Endothelial cell of umbilical vein (primary cell): ENCODE measurements around the gene CNTN1. TPM values are rescaled to one million over a fixed set of nuclear protein-coding genes. Genes with fewer than 3 reads are reported as not detected.

Experiments
- BruUV-seq: library from RNA; stranded (reverse); fragments of 400-500 nt; replicated peaks from 2 replicates; lab custom pipeline; 2021; lab: Mats Ljungman, UMichigan
- CTCF ChIA-PET: fragments of 300-600, 350-600 bp; sonication (Branson Sonifier 250); formaldehyde crosslinking; loops from one replicate; lab custom pipeline; 2021; ENCODE audit warnings: antibody characterized with exemption, inconsistent platforms; lab: Charles Lee
- POLR2A ChIA-PET: fragments of 300-600, 350-600 bp; sonication (Branson Sonifier 250); formaldehyde crosslinking; loops from one replicate; lab custom pipeline; 2021; ENCODE audit warnings: antibody characterized with exemption, inconsistent platforms; lab: Charles Lee
- DNase-seq: peaks from one replicate; pipeline ENCODE4 v3.0.0-alpha.2; 2011; ENCODE audit warnings: low read depth, low spot score
- FAIRE-seq: peaks from 2 replicates; lab custom pipeline; 2011; peaks lifted over from hg19 to GRCh38; lab: Jason Lieb, UNC
- H2AFZ ChIP-seq: 2 replicates; pipeline ENCODE4 v1.6.0; 2012; ENCODE audit warnings: low read depth, low read length, control low read depth, inconsistent platforms
- H3K27ac ChIP-seq: 2 replicates; pipeline ENCODE4 v1.5.1; 2011; ENCODE audit warnings: low read depth, mild to moderate bottlenecking, control low read depth, low read length, moderate library complexity; ENCODE audit not compliant: insufficient read depth
- H3K27me3 ChIP-seq, 2 experiments: 2 replicates each; pipeline versions ENCODE4 v1.6.0 to v1.6.1; 2011; ENCODE audit warnings: low read length in 2 of 2, mixed read lengths in 1 of 2; ENCODE audit not compliant: control insufficient read depth in 2 of 2, insufficient read depth in 2 of 2
- H3K36me3 ChIP-seq, 2 experiments: 2 replicates in 1 of 2; 3 replicates in 1 of 2; pipeline ENCODE4 v1.5.1; 2011; ENCODE audit warnings: low read length in 2 of 2, mild to moderate bottlenecking in 1 of 2, moderate library complexity in 1 of 2; ENCODE audit not compliant: control insufficient read depth in 2 of 2, insufficient read depth in 2 of 2; ENCODE audit errors: extremely low read depth in 1 of 2
- H3K4me1 ChIP-seq: 3 replicates; pipeline ENCODE4 v1.5.1; 2011; ENCODE audit warnings: mild to moderate bottlenecking, low read length; ENCODE audit not compliant: control insufficient read depth, insufficient read depth; ENCODE audit errors: extremely low read depth
- H3K4me2 ChIP-seq: 2 replicates; pipeline ENCODE4 v1.6.1; 2011; ENCODE audit warnings: low read length, control low read depth, mixed read lengths; ENCODE audit not compliant: insufficient read depth
- H3K4me3 ChIP-seq, 3 experiments: fragments of 200-600 bp in 1 of 3; sonication (generic), shearing (Covaris generic) in 1 of 3; replicated peaks in 1 of 3; 2 replicates each; pipeline ENCODE4 v1.5.1; 2011 to 2016; ENCODE audit warnings: control low read depth in 3 of 3, low read length in 3 of 3, mild to moderate bottlenecking in 2 of 3, inconsistent platforms in 1 of 3, low read depth in 1 of 3, moderate library complexity in 1 of 3; ENCODE audit not compliant: insufficient read depth in 1 of 3
- H3K79me2 ChIP-seq: 2 replicates; pipeline ENCODE4 v1.6.0; 2012; ENCODE audit warnings: low read length, inconsistent platforms; ENCODE audit not compliant: control insufficient read depth, insufficient read depth
- H3K9ac ChIP-seq: replicated peaks from 2 replicates; pipeline ENCODE3; 2011; ENCODE audit warnings: low read length, control low read depth; ENCODE audit not compliant: insufficient read depth; ENCODE audit errors: extremely low read depth
- H3K9me1 ChIP-seq: replicated peaks from 3 replicates; pipeline ENCODE4 v1.6.0; 2011; ENCODE audit warnings: mild to moderate bottlenecking, low read length; ENCODE audit not compliant: control insufficient read depth, insufficient read depth; ENCODE audit errors: extremely low read depth
- H3K9me3 ChIP-seq: replicated peaks from 2 replicates; pipeline ENCODE4 v1.5.1; 2012; ENCODE audit warnings: low read length, inconsistent platforms; ENCODE audit not compliant: control insufficient read depth, insufficient read depth
- H4K20me1 ChIP-seq: replicated peaks from 2 replicates; pipeline ENCODE3; 2011; ENCODE audit warnings: mild to moderate bottlenecking, low read length; ENCODE audit not compliant: control insufficient read depth, insufficient read depth; ENCODE audit errors: extremely low read depth
- CTCF ChIP-seq, 2 donors: IDR thresholded peaks; 1 replicate in 1 of 2; 2 replicates in 1 of 2; pipeline ENCODE4 v1.5.1; 2011; ENCODE audit warnings: low read length in 2 of 2, mild to moderate bottlenecking in 2 of 2, moderate library complexity in 2 of 2, control low read depth in 1 of 2, inconsistent platforms in 1 of 2, low read depth in 1 of 2; ENCODE audit not compliant: insufficient read depth in 1 of 2; ENCODE audit errors: extremely low read depth in 1 of 2
- EZH2 ChIP-seq: IDR thresholded peaks from 2 replicates; pipeline ENCODE4 v1.6.1; 2012; ENCODE audit warnings: borderline replicate concordance, low read depth, mild to moderate bottlenecking, moderate library complexity, low read length, inconsistent platforms; ENCODE audit not compliant: severe bottlenecking
- FOS ChIP-seq: IDR thresholded peaks from 2 replicates; pipeline ENCODE4 v1.6.1; 2011; ENCODE audit warnings: mild to moderate bottlenecking, low read length, moderate library complexity, borderline replicate concordance; ENCODE audit not compliant: insufficient read depth
- GATA2 ChIP-seq: IDR thresholded peaks from 2 replicates; pipeline ENCODE4 v1.7.0; 2011; ENCODE audit warnings: low read depth, mild to moderate bottlenecking, moderate library complexity, mixed read lengths, low read length; ENCODE audit not compliant: insufficient read length, insufficient read depth
- JUN ChIP-seq: IDR thresholded peaks from 2 replicates; pipeline ENCODE4 v1.6.1; 2011; ENCODE audit warnings: borderline replicate concordance, low read depth; ENCODE audit not compliant: insufficient read length, insufficient read depth
- MAX ChIP-seq: IDR thresholded peaks from 2 replicates; pipeline ENCODE4 v1.6.1; 2011; ENCODE audit not compliant: insufficient read depth, insufficient read length
- MYC ChIP-seq: IDR thresholded peaks from one replicate; pipeline ENCODE4 v1.6.1; 2011; ENCODE audit warnings: mild to moderate bottlenecking, low read depth, low read length
- POLR2A ChIP-seq: IDR thresholded peaks from 2 replicates; pipeline ENCODE4 v1.6.1; 2012; ENCODE audit warnings: low read depth, mild to moderate bottlenecking, control low read depth, low read length
- POLR2AphosphoS5 ChIP-seq: IDR thresholded peaks from 2 replicates; pipeline ENCODE4 v1.6.1; 2012; ENCODE audit warnings: low read depth, mild to moderate bottlenecking, control low read depth, low read length, moderate library complexity; ENCODE audit not compliant: insufficient read depth
- dilution Hi-C: fragments of 300-500 bp; cut with MboI; formaldehyde crosslinking; loops from one replicate; pipeline ENCODE4 v1.15.0; 2019; ENCODE audit warnings: low sequenced_read_pairs; ENCODE audit not compliant: extremely low pct_ligation_motif_present
- intact Hi-C: fragments of 100-400 bp; cut with micrococcal nuclease; formaldehyde crosslinking; loops from one replicate; pipeline ENCODE4 v1.10.0; 2022
- polyA plus RNA-seq, 4 experiments: library from polyadenylated mRNA; depleted of rRNA in 3 of 4; stranded (reverse) in 3 of 4; unstranded in 1 of 4; fragments of >200 nt; gene quantifications; 2 replicates each; pipeline versions ENCODE4 v1.2.1 to v1.2.3, GENCODE V29; 2011 to 2012; ENCODE audit warnings: missing spikeins in 1 of 4
- total RNA-seq: library from RNA; stranded (reverse); gene quantifications from 2 replicates; pipeline ENCODE4 v1.2.3, GENCODE V29; 2021

Gene CNTN1
- total and polyA plus RNA-seq, 2 donors (not counting 3 experiments of a cell fraction or from before 2014, with no cell fraction given), result 0.07 TPM; not detected in 1

- H3K9ac ChIP-seq, result no peak overlapping the region
- H4K20me1 ChIP-seq, result no peaks in the 10 kb centered on the region
- H3K4me1 ChIP-seq, result no peaks in the 10 kb centered on the region
- no peaks in the 10 kb centered on the region for H3K79me2 ChIP-seq
- no peaks in the 10 kb centered on the region for H3K36me3 ChIP-seq
- no peak overlapping the region for H3K27ac ChIP-seq
- H3K9me1 ChIP-seq, result no peaks in the 10 kb centered on the region
- no peak for FAIRE-seq
- dilution Hi-C loops, result no loop called here
- no peaks in the 10 kb centered on the region for H3K27me3 ChIP-seq
- TF ChIP-seq JUN, result no peak
- TF ChIP-seq GATA2, result no peak
- TF ChIP-seq EZH2, result no peak
- TF ChIP-seq POLR2AphosphoS5, result no peak
- no peak for TF ChIP-seq FOS
- no peak for TF ChIP-seq MYC
- no peak for TF ChIP-seq POLR2A
- no peak for TF ChIP-seq MAX
- no peak for TF ChIP-seq CTCF (IDR thresholded peaks at IDR 0.05; ENCODE audit: extremely low read depth in 1 of 2, insufficient read depth in 1 of 2, low read depth in 1 of 2, low read length in 2 of 2)
- CTCF ChIA-PET, result interaction anchor here (0.9 kb wide), 1 partner anchor 90 kb away, joined by 3 read pairs; no protein-coding TSS in a partner anchor
- BruUV-seq, result no TSS peak
- H3K9me3 ChIP-seq, result no peaks in the 10 kb centered on the region
- intact Hi-C loops, result no loop called here
- POLR2A ChIA-PET, result no interaction called here
- no peak overlapping the region for H3K4me2 ChIP-seq
- DNase-seq, result no peak
- no peak overlapping the region for H2AFZ ChIP-seq
- no peak overlapping the region for H3K4me3 ChIP-seq
These were observed 360.2 kb downstream of the CNTN1 start for GRCh38 chr12:41052441-41052840.
